ENCODE measurements around the gene C4BPB.

GRCh38 chr1:207077470-207078377 is 10.9 kb upstream of the C4BPB start:
- TF ChIP-seq POLR2AphosphoS5 (IDR thresholded peaks at IDR 0.05; ENCODE audit: low read depth, low read length) (no peak), SPI1 (IDR thresholded peaks at IDR 0.05; ENCODE audit: low read depth, low read length) (no peak), POLR2A (IDR thresholded peaks at IDR 0.05; ENCODE audit: low read depth, low read length) (no peak), TAF1 (IDR thresholded peaks at IDR 0.05; ENCODE audit: low read depth, low read length) (no peak), PAX5 (IDR thresholded peaks at IDR 0.05; ENCODE audit: insufficient read depth, low read length, severe bottlenecking) (no peak)

All from GM12891 (cell line).